Putamen (tissue), 1 donor: ENCODE measurements around the gene TRIP13.
"Not testable (repeated sequence)": the region's sequence is repeated elsewhere in the genome, so short reads cannot be mapped to it uniquely, and the experiment has no call there.

ENCODE experiments used
- DNase-seq: peaks from one replicate; pipeline ENCODE4 v3.0.0-alpha.2; 2016; ENCODE audit warnings: low spot score

TRIP13 gene

DNA sequence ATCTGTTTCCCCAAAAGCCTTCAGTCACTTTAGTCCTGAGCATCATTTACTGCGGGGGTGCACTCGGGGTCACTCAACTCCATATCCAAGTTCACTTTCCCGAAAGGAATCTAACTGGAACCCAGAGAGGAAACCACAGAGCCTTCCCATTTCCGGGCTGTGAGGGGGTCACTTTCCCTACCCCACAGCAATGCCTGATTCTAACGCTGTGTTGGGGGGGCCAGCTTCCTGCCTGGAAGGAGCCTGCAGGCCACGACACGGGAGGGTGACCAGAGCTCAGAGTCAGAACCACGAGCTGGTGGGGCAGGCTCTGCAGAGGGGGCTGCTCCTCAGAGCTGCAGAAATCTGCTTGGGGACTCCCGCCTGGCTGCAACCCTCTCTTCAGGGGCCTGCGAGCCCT is 20.4 kb upstream of the TRIP13 start:
- no peak for DNase-seq

- DNase-seq, result no peak
Observed at GRCh38 chr5:873328-873727, 19.4 kb upstream of the TRIP13 start.

- no peak for DNase-seq
Observed at GRCh38 chr5:875931-876330, 16.8 kb upstream of the TRIP13 start.

DNA sequence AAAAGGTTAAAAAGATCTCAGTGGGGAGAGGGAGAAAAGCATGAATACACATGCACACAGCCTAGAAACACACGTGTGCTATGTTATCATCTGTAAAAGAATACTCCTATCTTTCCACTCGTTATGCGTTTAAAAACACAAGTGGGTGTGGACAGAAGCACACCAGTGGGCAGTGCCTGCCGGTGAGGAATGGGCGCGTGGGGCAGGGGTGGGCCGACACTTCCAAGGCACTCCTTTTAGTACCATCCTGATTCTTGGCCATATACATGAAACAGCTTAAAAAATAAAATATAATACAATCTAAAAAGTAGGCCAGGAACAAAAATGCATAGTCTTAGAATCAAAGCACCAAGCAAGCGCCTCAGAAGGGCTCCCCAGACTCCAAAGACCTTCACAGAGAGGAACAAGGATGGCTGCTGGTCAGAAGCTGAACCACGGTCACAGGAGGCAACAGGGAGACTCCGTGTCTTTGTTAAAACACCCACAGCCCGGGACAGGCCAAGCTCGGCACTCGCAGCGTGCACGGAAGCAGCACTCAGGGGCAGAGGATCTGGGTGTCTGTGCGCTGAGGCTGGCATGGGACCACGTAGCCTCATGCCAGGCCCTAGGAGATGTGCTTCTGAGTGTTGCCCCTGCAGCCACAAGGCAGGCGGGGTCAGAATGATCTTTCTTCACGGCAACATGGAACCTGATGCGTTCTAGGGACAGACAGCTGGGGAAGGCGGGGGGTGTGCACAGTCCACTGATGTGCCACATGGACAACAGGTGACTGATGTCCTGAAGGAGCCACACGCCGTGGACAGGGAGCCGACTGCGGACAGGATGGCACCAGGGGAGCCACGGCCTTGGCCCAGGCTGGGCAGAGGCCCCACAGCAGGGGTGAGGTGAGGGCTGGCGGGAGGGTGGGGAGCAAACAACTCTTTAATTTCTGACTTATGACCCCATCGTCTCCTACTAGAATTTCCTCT is 16.0 kb upstream of the TRIP13 start:
- no peak for DNase-seq

DNA sequence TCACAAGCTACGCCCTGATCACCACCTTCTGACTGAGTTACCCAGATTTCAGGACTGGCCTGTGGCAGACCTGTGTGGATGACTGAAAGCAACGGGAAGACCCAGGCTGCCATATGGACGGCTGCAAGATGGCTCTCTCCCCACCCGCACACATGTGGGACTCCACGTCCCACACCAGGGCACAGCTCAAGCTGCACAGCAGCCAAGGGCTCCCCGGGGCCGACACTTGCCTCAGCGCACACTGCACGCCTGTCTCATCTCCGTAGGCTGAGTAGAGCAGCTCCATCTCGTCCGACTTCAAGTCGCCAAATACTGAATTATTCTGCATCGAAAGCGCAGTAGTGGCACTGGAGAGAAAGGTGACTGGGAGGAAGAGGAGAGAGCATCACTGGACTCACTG is 14.6 kb upstream of the TRIP13 start:
- no peak for DNase-seq

DNA sequence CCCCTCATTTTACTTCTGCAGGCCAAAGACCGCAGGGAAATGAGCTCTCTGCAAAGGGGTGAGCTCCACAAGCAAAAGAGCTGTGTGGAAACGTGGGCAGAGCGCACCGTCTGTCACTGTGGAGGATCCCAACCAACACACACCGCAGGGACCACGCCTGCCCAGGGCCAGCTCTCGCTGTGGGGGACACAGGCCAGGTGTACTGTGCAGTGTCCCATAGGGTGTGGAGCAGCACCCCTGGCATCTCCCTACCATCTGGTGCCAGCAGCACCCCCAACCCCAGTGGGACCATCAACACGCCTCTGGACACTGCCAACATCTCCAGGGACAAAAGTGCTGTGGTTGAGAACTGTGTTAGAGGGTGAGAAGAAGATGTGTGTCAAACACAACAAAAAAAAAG is 14.0 kb upstream of the TRIP13 start:
- not testable (repeated sequence) for DNase-seq

- no peak for DNase-seq
Observed at GRCh38 chr5:880816-881550, 11.7 kb upstream of the TRIP13 start.

- DNase-seq, result no peak
Observed at GRCh38 chr5:881551-881935, 11.1 kb upstream of the TRIP13 start.

GRCh38 chr5:882253-883183 is 10.2 kb upstream of the TRIP13 start:
- DNase-seq, result no peak

- DNase-seq, result peak; percentile 34
Observed at GRCh38 chr5:883475-884181, 9.1 kb upstream of the TRIP13 start.

DNA sequence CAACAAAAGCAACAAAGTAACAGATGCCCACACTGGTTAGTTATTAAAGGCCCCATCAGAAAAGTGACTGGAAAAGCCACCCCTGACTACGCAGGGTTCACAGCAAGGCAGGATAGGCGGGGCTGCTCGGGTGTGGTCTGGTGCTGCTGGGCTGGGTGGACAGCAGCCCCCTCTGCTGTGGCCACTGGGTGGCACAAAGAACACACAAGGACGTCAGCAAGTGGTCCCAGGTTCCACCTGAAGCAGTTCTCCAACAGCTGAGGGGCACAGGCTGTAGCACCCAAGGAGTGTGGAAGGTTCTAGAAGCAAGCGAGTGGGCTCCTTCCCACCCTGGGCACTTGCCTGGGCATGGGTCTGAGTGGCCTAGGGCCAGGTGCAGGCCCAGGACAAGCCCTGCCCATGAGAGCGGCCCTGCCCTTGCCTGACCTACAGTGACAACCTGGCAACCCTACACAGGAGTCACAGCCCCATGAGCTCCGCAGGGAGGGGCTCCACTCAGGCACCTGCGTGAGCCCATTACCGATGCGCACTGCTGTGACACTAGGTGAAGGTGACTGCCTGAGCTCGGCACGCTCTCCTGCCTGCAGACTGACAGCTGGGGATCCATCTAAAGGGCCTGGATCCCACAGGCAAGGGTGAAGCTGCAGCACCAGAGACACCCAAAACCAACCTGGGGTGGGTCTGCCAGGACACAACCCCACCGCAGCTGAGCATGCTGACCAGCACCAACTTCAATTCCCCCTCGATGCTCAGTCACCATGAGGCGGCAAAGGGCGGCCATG is 8.1 kb upstream of the TRIP13 start:
- no peak for DNase-seq

DNA sequence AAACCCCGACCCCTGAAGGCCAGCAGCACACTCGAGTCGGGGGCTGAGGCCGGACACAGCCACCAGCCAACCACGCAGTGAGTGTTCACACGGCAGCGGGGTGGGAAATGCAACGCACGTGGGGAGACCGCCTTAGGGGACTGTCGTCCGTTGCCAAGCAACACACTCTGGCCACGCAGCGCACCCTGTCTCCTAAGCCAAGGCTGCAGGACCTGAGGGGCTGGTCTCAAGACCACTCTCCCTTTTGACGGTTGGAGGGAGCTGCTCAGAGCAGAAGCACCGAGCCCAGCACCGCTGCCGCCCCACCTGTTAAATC is 7.6 kb upstream of the TRIP13 start:
- DNase-seq, result no peak

DNA sequence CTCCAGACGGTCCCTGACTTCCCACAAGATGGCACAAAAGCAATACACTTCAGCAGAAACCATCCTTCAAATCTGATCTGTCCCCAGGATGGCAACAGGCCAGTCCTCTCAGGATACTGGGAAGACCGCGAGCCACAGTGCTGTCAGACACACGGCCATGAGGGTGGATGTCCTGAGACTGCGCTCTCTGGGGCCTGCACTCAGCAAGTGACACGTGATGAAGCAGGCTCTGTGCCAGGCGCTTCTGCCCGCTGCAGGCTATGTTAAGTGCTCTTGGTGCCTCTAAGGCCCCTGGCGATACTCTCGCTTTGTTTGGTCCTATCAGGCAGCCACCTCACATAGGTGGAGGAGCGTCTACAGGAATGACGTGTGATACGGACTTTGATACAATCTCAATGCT is 7.2 kb upstream of the TRIP13 start:
- peak; percentile 40 for DNase-seq

- no peak for DNase-seq
Observed at GRCh38 chr5:886036-886435, 6.6 kb upstream of the TRIP13 start.

- DNase-seq, result no peak
Observed at GRCh38 chr5:886716-887325, 5.9 kb upstream of the TRIP13 start.

- DNase-seq, result no peak
Observed at GRCh38 chr5:887947-888637, 4.6 kb upstream of the TRIP13 start.

GRCh38 chr5:888638-889035 is 4.0 kb upstream of the TRIP13 start:
- no peak for DNase-seq

GRCh38 chr5:889075-889710 is 3.5 kb upstream of the TRIP13 start:
- no peak for DNase-seq

DNA sequence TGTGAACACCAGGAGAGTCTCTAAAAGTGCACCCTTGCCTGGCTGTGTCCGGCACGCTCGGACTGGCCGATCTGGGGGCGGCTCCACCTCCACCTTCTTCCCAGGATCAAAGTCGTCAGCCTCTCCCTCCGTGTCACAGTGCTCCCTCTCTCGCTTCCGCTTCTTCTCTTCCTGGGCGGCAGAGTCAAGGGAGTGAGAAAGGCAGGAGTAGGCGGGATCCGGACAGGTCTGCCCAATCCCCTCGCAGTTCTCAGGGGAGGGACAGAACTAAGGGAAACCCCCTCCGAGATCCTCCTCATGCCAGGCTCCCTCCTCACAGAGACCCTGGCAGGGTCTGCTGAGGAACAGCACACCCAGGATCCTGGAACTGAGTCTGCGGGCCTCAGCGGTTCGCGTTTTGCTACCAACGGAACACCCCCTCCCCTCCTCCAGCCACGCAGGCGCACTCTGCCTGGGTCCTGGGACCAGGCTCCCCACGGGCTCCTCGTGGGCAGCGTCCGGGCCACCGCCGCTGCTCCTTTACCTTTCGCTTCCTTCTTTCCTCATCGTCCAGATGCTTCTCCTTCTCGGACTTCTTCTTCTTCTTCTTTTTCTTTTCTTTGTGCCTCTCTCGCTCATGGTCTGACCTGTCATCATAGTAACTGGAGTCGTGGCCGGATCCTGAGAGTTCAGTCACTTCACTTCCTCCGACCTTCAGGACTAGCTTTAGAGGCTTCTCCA is 1.4 kb upstream of the TRIP13 start:
- no peak for DNase-seq
